ENCODE results near the gene ZNF407.

The ZNF407 gene

DNA sequence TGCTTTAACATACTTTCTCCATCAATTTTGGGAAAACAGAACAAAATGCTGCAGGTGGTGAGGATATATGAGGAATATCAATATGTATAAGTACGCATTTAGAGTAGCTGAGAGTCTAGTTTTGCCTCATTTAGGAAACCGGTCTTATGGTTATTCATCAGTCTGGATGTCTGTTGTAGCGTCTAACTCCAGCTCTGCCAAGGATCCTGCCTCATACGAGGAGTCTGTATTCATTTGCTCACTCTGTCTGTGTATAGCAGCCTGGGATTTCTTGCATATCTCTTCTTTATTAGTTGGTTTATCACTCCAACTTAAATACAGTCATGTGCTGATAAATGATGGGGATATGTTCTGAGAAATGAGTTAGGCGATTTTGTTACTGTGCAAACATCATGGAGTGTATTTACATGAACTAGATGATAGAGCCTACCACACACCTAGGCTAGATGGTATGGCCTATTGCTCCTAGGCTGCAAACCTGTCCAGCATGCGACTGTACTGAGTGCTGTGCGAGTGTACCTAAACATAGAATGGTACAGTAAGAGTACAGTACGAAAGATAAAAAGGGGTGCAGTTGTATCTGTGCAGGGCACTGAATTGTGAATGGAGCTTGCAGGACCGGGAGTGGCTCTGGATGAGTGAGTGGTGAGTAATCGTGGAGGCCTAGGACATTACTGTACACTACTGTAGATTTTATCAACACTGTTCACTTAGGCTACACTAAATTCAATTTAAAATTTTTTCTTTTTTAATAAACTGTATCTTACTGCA lies 148.1 kb downstream of the ZNF407 start:
- TF ChIP-seq TEAD4 (IDR thresholded peaks at IDR 0.05) (no peak), ZBTB7A (IDR thresholded peaks at IDR 0.05; ENCODE audit: low read depth) (no peak), NFIC (IDR thresholded peaks at IDR 0.05) (no peak), TAF1 (IDR thresholded peaks at IDR 0.05; ENCODE audit: low read depth) (no peak), CREB1 (IDR thresholded peaks at IDR 0.05; ENCODE audit: low read depth) (no peak), YY1 (IDR thresholded peaks at IDR 0.05; ENCODE audit: low read depth) (no peak), CEBPB (IDR thresholded peaks at IDR 0.05) (no peak), RAD21 (IDR thresholded peaks at IDR 0.05; ENCODE audit: low read depth) (no peak), EP300 (IDR thresholded peaks at IDR 0.05; ENCODE audit: borderline replicate concordance) (no peak), FOXM1 (IDR thresholded peaks at IDR 0.05; ENCODE audit: borderline replicate concordance, low read depth) (no peak), TCF12 (IDR thresholded peaks at IDR 0.05; ENCODE audit: low read depth) (no peak), EGR1 (IDR thresholded peaks at IDR 0.05) (no peak)
- TF ChIP-seq, protein P1, sequence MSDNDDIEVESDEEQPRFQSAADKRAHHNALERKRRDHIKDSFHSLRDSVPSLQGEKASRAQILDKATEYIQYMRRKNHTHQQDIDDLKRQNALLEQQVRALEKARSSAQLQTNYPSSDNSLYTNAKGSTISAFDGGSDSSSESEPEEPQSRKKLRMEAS (IDR thresholded peaks at IDR 0.05) = no peak
- TF ChIP-seq, protein P2, sequence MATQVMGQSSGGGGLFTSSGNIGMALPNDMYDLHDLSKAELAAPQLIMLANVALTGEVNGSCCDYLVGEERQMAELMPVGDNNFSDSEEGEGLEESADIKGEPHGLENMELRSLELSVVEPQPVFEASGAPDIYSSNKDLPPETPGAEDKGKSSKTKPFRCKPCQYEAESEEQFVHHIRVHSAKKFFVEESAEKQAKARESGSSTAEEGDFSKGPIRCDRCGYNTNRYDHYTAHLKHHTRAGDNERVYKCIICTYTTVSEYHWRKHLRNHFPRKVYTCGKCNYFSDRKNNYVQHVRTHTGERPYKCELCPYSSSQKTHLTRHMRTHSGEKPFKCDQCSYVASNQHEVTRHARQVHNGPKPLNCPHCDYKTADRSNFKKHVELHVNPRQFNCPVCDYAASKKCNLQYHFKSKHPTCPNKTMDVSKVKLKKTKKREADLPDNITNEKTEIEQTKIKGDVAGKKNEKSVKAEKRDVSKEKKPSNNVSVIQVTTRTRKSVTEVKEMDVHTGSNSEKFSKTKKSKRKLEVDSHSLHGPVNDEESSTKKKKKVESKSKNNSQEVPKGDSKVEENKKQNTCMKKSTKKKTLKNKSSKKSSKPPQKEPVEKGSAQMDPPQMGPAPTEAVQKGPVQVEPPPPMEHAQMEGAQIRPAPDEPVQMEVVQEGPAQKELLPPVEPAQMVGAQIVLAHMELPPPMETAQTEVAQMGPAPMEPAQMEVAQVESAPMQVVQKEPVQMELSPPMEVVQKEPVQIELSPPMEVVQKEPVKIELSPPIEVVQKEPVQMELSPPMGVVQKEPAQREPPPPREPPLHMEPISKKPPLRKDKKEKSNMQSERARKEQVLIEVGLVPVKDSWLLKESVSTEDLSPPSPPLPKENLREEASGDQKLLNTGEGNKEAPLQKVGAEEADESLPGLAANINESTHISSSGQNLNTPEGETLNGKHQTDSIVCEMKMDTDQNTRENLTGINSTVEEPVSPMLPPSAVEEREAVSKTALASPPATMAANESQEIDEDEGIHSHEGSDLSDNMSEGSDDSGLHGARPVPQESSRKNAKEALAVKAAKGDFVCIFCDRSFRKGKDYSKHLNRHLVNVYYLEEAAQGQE (IDR thresholded peaks at IDR 0.05; ENCODE audit: low read depth) = no peak
- TF ChIP-seq, protein P3, sequence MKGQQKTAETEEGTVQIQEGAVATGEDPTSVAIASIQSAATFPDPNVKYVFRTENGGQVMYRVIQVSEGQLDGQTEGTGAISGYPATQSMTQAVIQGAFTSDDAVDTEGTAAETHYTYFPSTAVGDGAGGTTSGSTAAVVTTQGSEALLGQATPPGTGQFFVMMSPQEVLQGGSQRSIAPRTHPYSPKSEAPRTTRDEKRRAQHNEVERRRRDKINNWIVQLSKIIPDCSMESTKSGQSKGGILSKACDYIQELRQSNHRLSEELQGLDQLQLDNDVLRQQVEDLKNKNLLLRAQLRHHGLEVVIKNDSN (IDR thresholded peaks at IDR 0.05) = no peak

GRCh38 chr18:74748809-74749208 lies 151.1 kb downstream of the ZNF407 start:
- TF ChIP-seq TCF12 (IDR thresholded peaks at IDR 0.05; ENCODE audit: low read depth) (no peak), EP300 (IDR thresholded peaks at IDR 0.05; ENCODE audit: borderline replicate concordance) (no peak), NFIC (IDR thresholded peaks at IDR 0.05) (no peak), YY1 (IDR thresholded peaks at IDR 0.05; ENCODE audit: low read depth) (no peak), RAD21 (IDR thresholded peaks at IDR 0.05; ENCODE audit: low read depth) (no peak), EGR1 (IDR thresholded peaks at IDR 0.05) (no peak)
- TF ChIP-seq, protein P2 (IDR thresholded peaks at IDR 0.05; ENCODE audit: low read depth) = no peak

DNA sequence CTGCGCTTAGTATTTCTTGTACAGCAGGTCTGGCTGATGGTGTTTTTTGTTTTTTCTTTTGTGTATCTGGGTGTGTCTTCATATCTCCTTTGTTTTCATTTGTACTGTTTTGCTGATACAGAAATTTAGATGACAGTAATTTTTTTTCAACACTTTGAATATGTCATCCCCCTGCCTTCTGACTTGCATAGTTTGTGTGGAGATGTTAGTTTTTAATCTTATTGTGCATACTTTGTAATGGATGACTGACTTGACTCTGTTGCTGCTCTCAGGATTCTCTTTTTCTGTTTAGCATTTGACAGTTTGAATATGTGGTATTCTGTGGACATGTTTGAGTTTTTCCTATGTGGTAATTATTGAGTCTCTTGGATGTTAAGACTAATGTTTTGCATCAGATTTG lies 161.3 kb downstream of the ZNF407 start:
- TF ChIP-seq EGR1 (IDR thresholded peaks at IDR 0.05) (no peak), FOXM1 (IDR thresholded peaks at IDR 0.05; ENCODE audit: borderline replicate concordance, low read depth) (no peak), EP300 (IDR thresholded peaks at IDR 0.05; ENCODE audit: borderline replicate concordance) (no peak), ZBTB7A (IDR thresholded peaks at IDR 0.05; ENCODE audit: low read depth) (no peak), NFIC (IDR thresholded peaks at IDR 0.05) (no peak), TAF1 (IDR thresholded peaks at IDR 0.05; ENCODE audit: low read depth) (no peak), TCF12 (IDR thresholded peaks at IDR 0.05; ENCODE audit: low read depth) (no peak), YY1 (IDR thresholded peaks at IDR 0.05; ENCODE audit: low read depth) (no peak), CEBPB (IDR thresholded peaks at IDR 0.05) (no peak), TEAD4 (IDR thresholded peaks at IDR 0.05) (no peak), CREB1 (IDR thresholded peaks at IDR 0.05; ENCODE audit: low read depth) (no peak), RAD21 (IDR thresholded peaks at IDR 0.05; ENCODE audit: low read depth) (no peak)
- TF ChIP-seq, protein P3 (IDR thresholded peaks at IDR 0.05) = no peak
- TF ChIP-seq, protein P1 (IDR thresholded peaks at IDR 0.05) = no peak
- TF ChIP-seq, protein P2 (IDR thresholded peaks at IDR 0.05; ENCODE audit: low read depth) = no peak

GRCh38 chr18:74760026-74760425 lies 162.4 kb downstream of the ZNF407 start:
- TF ChIP-seq TEAD4 (IDR thresholded peaks at IDR 0.05) = no peak

Measured in Ishikawa (cell line).